Upper lobe of right lung (tissue), 1 donor: ENCODE data around the gene CABP2. TPM values are rescaled to one million over a fixed set of nuclear protein-coding genes. Genes with fewer than 3 reads are reported as not detected.

Experiments used
- ATAC-seq: fragments of 200-7000 bp; cut with Tn5 transposase; one replicate; pipeline ENCODE4 v1.9.1; 2020; ENCODE audit warnings: mild to moderate bottlenecking, moderate library complexity
- DNase-seq: peaks from one replicate; pipeline ENCODE4 v3.0.0-alpha.2; 2020
- H3K27ac ChIP-seq: fragments of 200-600 bp; one replicate; pipeline ENCODE4 v1.8.0; 2022
- H3K27me3 ChIP-seq: fragments of 200-600 bp; one replicate; pipeline ENCODE4 v1.8.0; 2022; ENCODE audit warnings: mild to moderate bottlenecking
- H3K36me3 ChIP-seq: fragments of 200-600 bp; one replicate; pipeline ENCODE4 v1.8.0; 2022
- H3K4me1 ChIP-seq: fragments of 200-600 bp; one replicate; pipeline ENCODE4 v1.8.0; 2022
- H3K4me3 ChIP-seq: fragments of 200-600 bp; one replicate; pipeline ENCODE4 v1.8.0; 2022; ENCODE audit warnings: mild to moderate bottlenecking
- H3K9me3 ChIP-seq: fragments of 200-600 bp; one replicate; pipeline ENCODE4 v1.8.0; 2022
- CTCF ChIP-seq: fragments of 200-600 bp; IDR thresholded peaks from one replicate; pipeline ENCODE4 v1.8.0; 2022; ENCODE audit warnings: antibody characterized with exemption
- intact Hi-C: fragments of 100-400 bp; cut with DNase I; formaldehyde crosslinking; loops from one replicate; pipeline ENCODE4 v1.11.0; 2022
- total RNA-seq: library from RNA; stranded (reverse); fragmentation: NEBNext Ultra II Directional; extraction: Animal tissue kit (Norgen Biotek cat#: 25700); gene quantifications from one replicate; pipeline ENCODE4 v1.2.1, GENCODE V29; 2021
- donor health status: DM: no; HTN: yes; CAD: no; lungs with severe emphysema.

Gene CABP2
- total RNA-seq, 1 donor from 2014 or later: not detected

GRCh38 chr11:67534070-67534679 lies 10.9 kb upstream of the CABP2 start:
- Histone ChIP-seq H3K27ac (no peak overlapping the region), H3K4me3 (no peak overlapping the region), H3K36me3 (no peaks in the 10 kb centered on the region), H3K27me3 (no peaks in the 10 kb centered on the region), H3K4me1 (no peaks in the 10 kb centered on the region), H3K9me3 (no peaks in the 10 kb centered on the region)
- ATAC-seq: no peak
- DNase-seq: no peak
- TF ChIP-seq CTCF: no peak
- intact Hi-C loops: no loop called here

- H3K27me3 ChIP-seq: no peaks in the 10 kb centered on the region
- DNase-seq (no peak), ATAC-seq (no peak)
- no peak for TF ChIP-seq CTCF
- no peak overlapping the region for H3K27ac ChIP-seq
- no peaks in the 10 kb centered on the region for H3K4me1 ChIP-seq
- no peak overlapping the region for H3K4me3 ChIP-seq
- H3K9me3 ChIP-seq: no peaks in the 10 kb centered on the region
- H3K36me3 ChIP-seq: no peaks in the 10 kb centered on the region
- intact Hi-C loops: no loop called here
Observed at GRCh38 chr11:67532889-67533288, 9.6 kb upstream of the CABP2 start.

- H3K27ac ChIP-seq: no peak overlapping the region
- intact Hi-C loops: no loop called here
- no peaks in the 10 kb centered on the region for H3K27me3 ChIP-seq
- no peaks in the 10 kb centered on the region for H3K4me1 ChIP-seq
- ATAC-seq (peak; percentile 29), DNase-seq (no peak)
- no peak overlapping the region for H3K4me3 ChIP-seq
- H3K36me3 ChIP-seq: no peaks in the 10 kb centered on the region
- no peak for TF ChIP-seq CTCF
- H3K9me3 ChIP-seq: no peaks in the 10 kb centered on the region
Observed at GRCh38 chr11:67530282-67530592, 7.0 kb upstream of the CABP2 start.

GRCh38 chr11:67528376-67528775 lies 5.1 kb upstream of the CABP2 start:
- Histone ChIP-seq H3K9me3 (no peaks in the 10 kb centered on the region), H3K36me3 (no peaks in the 10 kb centered on the region), H3K27me3 (no peaks in the 10 kb centered on the region), H3K4me1 (no peaks in the 10 kb centered on the region), H3K4me3 (no peak overlapping the region), H3K27ac (no peak overlapping the region)
- TF ChIP-seq CTCF: no peak
- ATAC-seq: no peak
- intact Hi-C loops: no loop called here
- no peak for DNase-seq

GRCh38 chr11:67525275-67525976 lies 2.2 kb upstream of the CABP2 start:
- no peaks in the 10 kb centered on the region for H3K36me3 ChIP-seq
- H3K27me3 ChIP-seq: no peaks in the 10 kb centered on the region
- no peaks in the 10 kb centered on the region for H3K4me1 ChIP-seq
- H3K27ac ChIP-seq: no peak overlapping the region
- intact Hi-C loops: no loop called here
- H3K9me3 ChIP-seq: no peaks in the 10 kb centered on the region
- no peak overlapping the region for H3K4me3 ChIP-seq
- no peak for TF ChIP-seq CTCF
- ATAC-seq: no peak
- DNase-seq: no peak

- TF ChIP-seq CTCF: no peak
- H3K9me3 ChIP-seq: no peaks in the 10 kb centered on the region
- H3K4me1 ChIP-seq: no peaks in the 10 kb centered on the region
- no peaks in the 10 kb centered on the region for H3K27me3 ChIP-seq
- no peak for DNase-seq
- intact Hi-C loops: no loop called here
- no peak overlapping the region for H3K27ac ChIP-seq
- no peaks in the 10 kb centered on the region for H3K36me3 ChIP-seq
- no peak for ATAC-seq
- no peak overlapping the region for H3K4me3 ChIP-seq
Observed at GRCh38 chr11:67524480-67524808, 1.2 kb upstream of the CABP2 start.
